GM12873 (cell line): Measurements from ENCODE around the gene ZIC4.

Experiments used
- CTCF ChIP-seq: IDR thresholded peaks from 2 replicates; pipeline ENCODE4 v1.5.1; 2012; ENCODE audit warnings: low read depth, mild to moderate bottlenecking, moderate library complexity, low read length, control low read depth; ENCODE audit not compliant: insufficient read depth; ENCODE audit errors: missing control alignments

Gene ZIC4

DNA sequence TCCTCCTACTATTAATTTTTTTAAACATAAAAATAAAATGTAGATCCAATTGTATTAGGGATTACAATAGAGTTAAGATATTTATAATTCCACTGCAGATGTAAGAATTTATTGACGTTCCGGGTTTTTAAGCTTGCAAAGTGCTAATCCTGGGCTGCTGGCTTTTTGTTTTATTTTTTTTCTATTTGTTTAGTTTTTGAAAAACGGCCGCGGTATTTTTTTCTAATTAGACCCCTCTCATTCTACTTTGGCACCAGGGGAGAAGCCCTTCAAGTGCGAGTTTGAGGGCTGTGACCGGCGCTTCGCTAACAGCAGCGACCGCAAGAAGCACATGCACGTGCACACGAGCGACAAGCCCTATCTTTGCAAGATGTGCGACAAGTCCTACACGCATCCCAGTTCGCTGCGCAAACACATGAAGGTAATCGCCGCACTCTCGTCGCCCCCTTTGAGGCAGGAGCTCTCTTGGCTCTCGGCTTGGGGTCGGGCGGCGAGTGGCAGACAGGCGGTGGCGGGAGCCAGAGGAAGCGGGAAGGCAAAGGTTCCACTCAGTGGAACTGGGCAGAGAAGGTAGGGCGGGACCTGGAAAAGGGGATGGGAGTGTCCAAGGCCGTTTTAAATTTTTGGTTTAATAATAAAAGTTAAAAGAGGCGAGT, 6.0 kb upstream of the ZIC4 start:
- TF ChIP-seq CTCF, result no peak

GRCh38 chr3:147411815-147412241, 5.5 kb upstream of the ZIC4 start:
- no peak for TF ChIP-seq CTCF

- TF ChIP-seq CTCF, result no peak
Observed at GRCh38 chr3:147411238-147411814, 5.0 kb upstream of the ZIC4 start.

- TF ChIP-seq CTCF, result no peak
Observed at GRCh38 chr3:147410526-147411237, 4.3 kb upstream of the ZIC4 start.

GRCh38 chr3:147410116-147410525, 3.8 kb upstream of the ZIC4 start:
- TF ChIP-seq CTCF, result no peak

DNA sequence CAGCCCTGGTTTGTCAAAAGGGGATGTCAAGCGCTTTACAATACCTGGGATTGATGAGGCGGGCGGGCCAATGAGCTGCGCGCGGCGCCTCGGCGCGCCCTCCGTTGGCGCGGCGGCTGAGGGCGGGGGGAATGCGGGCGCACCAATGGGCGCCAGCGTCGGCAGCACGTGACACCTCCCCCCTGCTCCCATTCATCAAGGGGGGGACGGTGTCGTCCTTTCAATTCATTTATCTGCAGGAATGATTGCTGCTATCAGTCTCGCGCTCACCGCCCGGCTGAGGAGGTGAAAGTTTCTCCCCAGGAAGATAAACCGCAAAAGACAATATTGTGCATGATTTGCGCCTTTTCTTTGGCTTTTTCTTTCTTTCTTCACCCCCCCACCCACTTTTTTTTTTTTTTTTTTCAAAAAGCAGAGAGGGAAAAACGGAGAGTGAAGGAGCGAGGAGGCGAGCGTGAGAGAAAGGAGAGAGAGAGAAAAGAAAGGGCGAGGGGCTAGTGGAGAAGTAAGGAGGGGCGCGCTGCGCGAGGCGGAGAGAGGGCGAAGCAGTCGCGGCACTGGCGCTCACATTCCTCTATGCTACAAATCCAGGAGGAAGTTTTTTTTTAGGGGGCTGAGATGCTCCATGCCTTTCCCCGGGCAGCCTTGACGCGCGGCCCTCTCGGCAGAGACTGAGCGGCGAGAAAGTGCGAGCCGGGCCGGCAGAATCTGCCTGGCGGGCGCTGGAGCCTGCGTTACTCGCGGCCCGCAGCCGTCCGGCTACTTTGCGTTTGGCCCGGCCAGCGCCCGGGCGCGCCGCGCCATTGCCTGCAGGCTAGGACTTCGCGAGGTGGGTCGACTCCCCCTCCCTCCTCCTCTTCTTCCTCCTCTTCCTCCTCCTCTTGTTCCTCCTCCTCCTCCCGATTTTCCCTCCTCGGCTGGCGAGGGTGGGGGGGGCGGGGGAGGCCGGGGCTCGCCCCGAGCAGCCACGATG, 3.1 kb upstream of the ZIC4 start, which contains the start of gene ZIC1:
TSS of gene ZIC1 (plus strand) at position 223 of the 973 bp plus-strand sequence. CDS start at position 971, 748 bp downstream.
- TF ChIP-seq CTCF, result no peak
